Activated naive CD8-positive, alpha-beta T cell treated with anti-CD3 and anti-CD28 coated beads for 36 hours (primary cell): ENCODE measurements around the gene ZSCAN21. TPM values are rescaled to one million over a fixed set of nuclear protein-coding genes. Genes with fewer than 3 reads are reported as not detected.

Experiments used
- DNase-seq: peaks from one replicate; pipeline ENCODE4 v3.0.0; 2021
- H3K27ac Mint-ChIP-seq: one replicate; pipeline ENCODE4 v1.8.0; 2022; ENCODE audit warnings: mild to moderate bottlenecking, moderate library complexity, mixed read lengths
- H3K27me3 Mint-ChIP-seq: one replicate; pipeline ENCODE4 v1.8.0; 2022; ENCODE audit warnings: mild to moderate bottlenecking, mixed read lengths
- H3K36me3 Mint-ChIP-seq: one replicate; pipeline ENCODE4 v1.8.0; 2021; ENCODE audit warnings: mild to moderate bottlenecking, mixed read lengths
- H3K4me1 Mint-ChIP-seq: one replicate; pipeline ENCODE4 v1.8.0; 2021; ENCODE audit warnings: mixed read lengths
- H3K4me3 Mint-ChIP-seq: one replicate; pipeline ENCODE4 v1.8.0; 2022; ENCODE audit warnings: mild to moderate bottlenecking, moderate library complexity, mixed read lengths
- H3K9me3 Mint-ChIP-seq: one replicate; pipeline ENCODE4 v1.8.0; 2022; ENCODE audit warnings: mixed read lengths
- total RNA-seq, 2 experiments: library from RNA; stranded (reverse); gene quantifications; one replicate each; pipeline ENCODE4 v1.2.3, GENCODE V29; 2021

The ZSCAN21 gene
- total RNA-seq, 2 experiments from 2014 or later, result 9.0 to 9.4 TPM

GRCh38 chr7:100017875-100018274 lies 31.7 kb upstream of the ZSCAN21 start:
- Mint-ChIP-seq H3K4me1 (peaks cover 48% of the 10 kb centered on the region), H3K27me3 (no peaks in the 10 kb centered on the region), H3K4me3 (no peak overlapping the region), H3K9me3 (no peaks in the 10 kb centered on the region), H3K27ac (no peak overlapping the region), H3K36me3 (peaks cover 32% of the 10 kb centered on the region)
- no peak for DNase-seq

DNA sequence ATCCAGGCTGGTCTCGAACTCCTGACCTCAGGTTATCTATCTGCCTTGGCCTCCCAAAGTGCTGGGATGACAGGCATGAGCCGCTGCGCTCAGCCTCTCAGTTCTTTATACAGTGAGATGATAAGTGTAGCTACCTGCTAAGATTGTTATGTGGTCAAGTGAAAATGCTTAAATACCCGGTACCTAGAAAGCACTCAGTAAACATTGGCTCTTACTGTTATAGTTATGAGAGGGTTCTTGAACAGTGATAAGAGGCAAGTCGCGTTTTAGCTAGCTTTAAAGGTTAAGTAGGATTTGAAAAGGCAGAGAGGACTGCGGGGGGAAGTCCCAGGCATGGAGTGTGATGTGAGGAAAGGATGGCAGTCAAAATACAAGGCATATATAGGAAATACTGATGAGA lies 29.7 kb upstream of the ZSCAN21 start:
- no peak overlapping the region for H3K4me3 Mint-ChIP-seq
- peaks cover 39% of the 10 kb centered on the region for H3K4me1 Mint-ChIP-seq
- peak overlapping the region; percentile 54 for H3K27ac Mint-ChIP-seq
- H3K9me3 Mint-ChIP-seq, result no peaks in the 10 kb centered on the region
- H3K36me3 Mint-ChIP-seq, result peaks cover 41% of the 10 kb centered on the region
- DNase-seq, result no peak
- no peaks in the 10 kb centered on the region for H3K27me3 Mint-ChIP-seq

- peaks cover 36% of the 10 kb centered on the region for H3K4me1 Mint-ChIP-seq
- H3K27ac Mint-ChIP-seq, result peak overlapping the region; percentile 75
- no peak overlapping the region for H3K4me3 Mint-ChIP-seq
- DNase-seq, result no peak
- peaks cover 43% of the 10 kb centered on the region for H3K36me3 Mint-ChIP-seq
- no peaks in the 10 kb centered on the region for H3K9me3 Mint-ChIP-seq
- H3K27me3 Mint-ChIP-seq, result no peaks in the 10 kb centered on the region
Observed at GRCh38 chr7:100021297-100021696, 28.3 kb upstream of the ZSCAN21 start.

DNA sequence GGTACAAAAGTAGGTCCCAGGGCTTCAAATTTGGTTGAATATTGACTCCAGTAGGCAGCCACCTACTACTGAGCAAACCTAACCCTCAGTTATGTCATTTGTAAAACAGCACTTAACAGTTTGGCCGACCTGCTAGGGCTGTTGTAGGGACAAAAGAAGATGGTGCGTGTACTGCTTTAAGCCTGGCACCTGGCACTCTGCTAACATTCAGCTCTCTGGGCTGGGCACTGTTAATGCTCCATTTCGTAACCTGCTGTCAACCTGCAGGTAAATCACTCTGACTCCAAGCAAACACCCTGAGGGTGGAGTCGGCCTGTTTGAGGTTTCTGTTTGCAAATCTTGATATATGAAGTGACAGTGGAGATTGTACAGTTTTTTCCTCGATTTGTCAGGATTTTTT lies 27.0 kb upstream of the ZSCAN21 start:
- Mint-ChIP-seq H3K4me3 (no peak overlapping the region), H3K4me1 (peaks cover 27% of the 10 kb centered on the region), H3K27me3 (no peaks in the 10 kb centered on the region), H3K36me3 (peaks cover 43% of the 10 kb centered on the region), H3K27ac (no peak overlapping the region), H3K9me3 (no peaks in the 10 kb centered on the region)
- no peak for DNase-seq

DNA sequence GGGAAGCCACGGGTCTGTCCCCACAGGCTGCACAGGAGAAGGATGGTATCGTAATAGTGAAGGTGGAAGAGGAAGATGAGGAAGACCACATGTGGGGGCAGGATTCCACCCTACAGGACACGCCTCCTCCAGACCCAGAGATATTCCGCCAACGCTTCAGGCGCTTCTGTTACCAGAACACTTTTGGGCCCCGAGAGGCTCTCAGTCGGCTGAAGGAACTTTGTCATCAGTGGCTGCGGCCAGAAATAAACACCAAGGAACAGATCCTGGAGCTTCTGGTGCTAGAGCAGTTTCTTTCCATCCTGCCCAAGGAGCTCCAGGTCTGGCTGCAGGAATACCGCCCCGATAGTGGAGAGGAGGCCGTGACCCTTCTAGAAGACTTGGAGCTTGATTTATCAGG lies 26.0 kb upstream of the ZSCAN21 start:
- H3K4me1 Mint-ChIP-seq, result peaks cover 26% of the 10 kb centered on the region
- H3K27ac Mint-ChIP-seq, result no peak overlapping the region
- no peaks in the 10 kb centered on the region for H3K9me3 Mint-ChIP-seq
- no peaks in the 10 kb centered on the region for H3K27me3 Mint-ChIP-seq
- H3K4me3 Mint-ChIP-seq, result no peak overlapping the region
- no peak for DNase-seq
- H3K36me3 Mint-ChIP-seq, result peaks cover 36% of the 10 kb centered on the region

GRCh38 chr7:100024020-100024619 lies 25.5 kb upstream of the ZSCAN21 start:
- H3K9me3 Mint-ChIP-seq, result no peaks in the 10 kb centered on the region
- DNase-seq, result no peak
- H3K4me3 Mint-ChIP-seq, result no peak overlapping the region
- H3K36me3 Mint-ChIP-seq, result peaks cover 32% of the 10 kb centered on the region
- no peaks in the 10 kb centered on the region for H3K27me3 Mint-ChIP-seq
- no peak overlapping the region for H3K27ac Mint-ChIP-seq
- H3K4me1 Mint-ChIP-seq, result peaks cover 25% of the 10 kb centered on the region

GRCh38 chr7:100027197-100027596 lies 22.4 kb upstream of the ZSCAN21 start:
- no peaks in the 10 kb centered on the region for H3K9me3 Mint-ChIP-seq
- H3K27me3 Mint-ChIP-seq, result no peaks in the 10 kb centered on the region
- no peak overlapping the region for H3K27ac Mint-ChIP-seq
- H3K4me3 Mint-ChIP-seq, result no peak overlapping the region
- peaks cover 31% of the 10 kb centered on the region for H3K36me3 Mint-ChIP-seq
- peaks cover 2% of the 10 kb centered on the region for H3K4me1 Mint-ChIP-seq
- DNase-seq, result no peak

DNA sequence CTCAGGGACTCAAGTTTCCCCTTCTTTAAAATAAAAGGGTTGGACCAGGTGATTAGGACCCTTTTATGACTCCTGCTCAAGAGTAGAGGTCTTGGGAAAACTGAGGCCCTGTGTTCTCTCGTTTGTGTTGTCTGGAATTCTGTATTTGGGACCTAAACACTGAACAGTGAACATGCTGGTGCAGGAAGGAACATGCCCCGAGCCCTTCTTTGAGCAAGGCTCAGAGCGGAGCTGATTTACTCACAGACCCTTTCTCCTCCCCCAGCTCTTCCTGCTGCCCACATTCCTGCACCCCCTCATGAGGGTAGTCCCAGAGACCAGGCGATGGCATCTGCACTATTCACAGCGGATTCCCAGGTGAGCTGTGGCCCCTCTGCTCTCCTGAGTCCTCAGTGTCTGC lies 20.0 kb upstream of the ZSCAN21 start:
- Mint-ChIP-seq H3K27me3 (no peaks in the 10 kb centered on the region), H3K27ac (no peak overlapping the region), H3K4me3 (no peak overlapping the region), H3K9me3 (no peaks in the 10 kb centered on the region), H3K4me1 (peaks cover 2% of the 10 kb centered on the region), H3K36me3 (peaks cover 34% of the 10 kb centered on the region)
- no peak for DNase-seq

GRCh38 chr7:100033526-100033925 lies 16.0 kb upstream of the ZSCAN21 start:
- no peak overlapping the region for H3K4me3 Mint-ChIP-seq
- H3K36me3 Mint-ChIP-seq, result peaks cover 47% of the 10 kb centered on the region
- H3K27ac Mint-ChIP-seq, result no peak overlapping the region
- DNase-seq, result no peak
- H3K9me3 Mint-ChIP-seq, result no peaks in the 10 kb centered on the region
- H3K4me1 Mint-ChIP-seq, result no peaks in the 10 kb centered on the region
- H3K27me3 Mint-ChIP-seq, result no peaks in the 10 kb centered on the region

- H3K4me3 Mint-ChIP-seq, result no peak overlapping the region
- no peak overlapping the region for H3K27ac Mint-ChIP-seq
Observed at GRCh38 chr7:100034871-100035510, 14.6 kb upstream of the ZSCAN21 start.

GRCh38 chr7:100035876-100036275 lies 13.7 kb upstream of the ZSCAN21 start:
- no peaks in the 10 kb centered on the region for H3K27me3 Mint-ChIP-seq
- H3K36me3 Mint-ChIP-seq, result peaks cover 46% of the 10 kb centered on the region
- no peak overlapping the region for H3K4me3 Mint-ChIP-seq
- DNase-seq, result no peak
- no peaks in the 10 kb centered on the region for H3K9me3 Mint-ChIP-seq
- H3K4me1 Mint-ChIP-seq, result peaks cover 5% of the 10 kb centered on the region
- no peak overlapping the region for H3K27ac Mint-ChIP-seq

More at GRCh38 chr7:100034871-100035510, 14.6 kb upstream of the ZSCAN21 start:
- Mint-ChIP-seq H3K9me3 (no peaks in the 10 kb centered on the region), H3K36me3 (peaks cover 48% of the 10 kb centered on the region), H3K4me1 (no peaks in the 10 kb centered on the region), H3K27me3 (no peaks in the 10 kb centered on the region)
- no peak for DNase-seq

- H3K36me3 Mint-ChIP-seq, result peaks cover 44% of the 10 kb centered on the region
- peaks cover 12% of the 10 kb centered on the region for H3K4me1 Mint-ChIP-seq
- no peak overlapping the region for H3K4me3 Mint-ChIP-seq
- peaks cover 2% of the 10 kb centered on the region for H3K9me3 Mint-ChIP-seq
- H3K27me3 Mint-ChIP-seq, result no peaks in the 10 kb centered on the region
- H3K27ac Mint-ChIP-seq, result no peak overlapping the region
- no peak for DNase-seq
Observed at GRCh38 chr7:100038326-100038725, 11.2 kb upstream of the ZSCAN21 start.

GRCh38 chr7:100040575-100040974 lies 9.0 kb upstream of the ZSCAN21 start:
- Mint-ChIP-seq H3K27me3 (no peaks in the 10 kb centered on the region), H3K27ac (peak overlapping the region; percentile 42), H3K4me1 (peaks cover 14% of the 10 kb centered on the region), H3K9me3 (peaks cover 2% of the 10 kb centered on the region), H3K4me3 (no peak overlapping the region), H3K36me3 (peaks cover 27% of the 10 kb centered on the region)
- no peak for DNase-seq

GRCh38 chr7:100044718-100045117 lies 4.9 kb upstream of the ZSCAN21 start:
- H3K4me1 Mint-ChIP-seq, result peaks cover 21% of the 10 kb centered on the region
- no peak overlapping the region for H3K27ac Mint-ChIP-seq
- H3K27me3 Mint-ChIP-seq, result no peaks in the 10 kb centered on the region
- peaks cover 8% of the 10 kb centered on the region for H3K36me3 Mint-ChIP-seq
- peaks cover 2% of the 10 kb centered on the region for H3K9me3 Mint-ChIP-seq
- peak overlapping the region; percentile 11 for H3K4me3 Mint-ChIP-seq
- no peak for DNase-seq

DNA sequence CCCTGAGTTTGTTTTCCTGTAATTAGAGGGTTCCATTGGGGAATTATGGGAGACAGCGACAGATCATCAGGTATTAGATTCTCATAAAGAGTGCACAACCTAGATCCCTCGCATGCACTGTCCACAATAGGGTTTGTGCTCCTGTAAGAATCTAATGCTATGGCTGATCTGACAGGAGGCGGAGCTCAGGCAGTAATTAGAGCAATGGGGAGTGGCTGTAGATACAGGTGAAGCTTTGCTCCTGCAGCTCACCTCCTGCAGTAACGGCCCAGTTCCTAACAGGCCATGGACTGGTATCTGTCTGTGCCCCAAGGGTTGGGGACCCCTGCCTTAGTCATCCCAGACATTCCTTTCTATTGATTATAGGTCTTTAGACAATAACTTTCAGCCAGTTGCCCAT lies 894 bp upstream of the ZSCAN21 start:
- Mint-ChIP-seq H3K4me3 (peak overlapping the region; percentile 56), H3K4me1 (peaks cover 21% of the 10 kb centered on the region), H3K9me3 (no peaks in the 10 kb centered on the region), H3K36me3 (no peaks in the 10 kb centered on the region), H3K27me3 (no peaks in the 10 kb centered on the region), H3K27ac (peak overlapping the region; percentile 27)
- no peak for DNase-seq

DNA sequence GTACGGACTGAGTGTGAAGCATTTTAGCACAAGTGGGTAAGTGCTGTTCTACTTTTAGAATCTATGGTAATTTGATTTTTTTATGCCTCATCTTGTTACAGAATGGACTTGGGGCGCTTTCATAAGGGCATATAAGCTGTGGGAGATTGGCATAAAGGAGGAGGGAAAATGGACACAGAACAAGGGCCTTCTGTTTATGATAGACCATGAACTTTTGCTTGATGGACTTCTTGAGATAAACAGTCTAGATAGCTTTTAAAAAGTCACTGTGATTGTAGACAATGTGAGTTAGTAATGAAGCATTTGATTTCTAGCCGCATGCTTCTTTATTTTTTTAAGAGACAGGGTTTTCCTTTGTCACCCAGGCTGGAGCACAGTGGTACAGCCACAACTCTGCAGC lies 2.0 kb downstream of the ZSCAN21 start:
- no peaks in the 10 kb centered on the region for H3K27me3 Mint-ChIP-seq
- no peaks in the 10 kb centered on the region for H3K36me3 Mint-ChIP-seq
- H3K9me3 Mint-ChIP-seq, result no peaks in the 10 kb centered on the region
- peak overlapping the region; percentile 29 for H3K4me3 Mint-ChIP-seq
- DNase-seq, result no peak
- peaks cover 18% of the 10 kb centered on the region for H3K4me1 Mint-ChIP-seq
- H3K27ac Mint-ChIP-seq, result no peak overlapping the region
